Activated CD8-positive, alpha-beta T cell treated with anti-CD3 and anti-CD28 coated beads for 36 hours (primary cell): ENCODE measurements around the gene SHLD1. TPM values are rescaled to one million over a fixed set of nuclear protein-coding genes. Genes with fewer than 3 reads are reported as not detected.

Source experiments
- ATAC-seq: fragments of 200-7000 bp; cut with Tn5 transposase; one replicate; pipeline ENCODE4 v1.10.0; 2021; ENCODE audit warnings: mild to moderate bottlenecking, moderate library complexity
- CTCF ChIA-PET: fragments of 350-600 bp; sonication (Branson Sonifier 250); formaldehyde crosslinking; loops from one replicate; lab custom pipeline; 2021; ENCODE audit warnings: antibody characterized with exemption; lab: Charles Lee
- POLR2A ChIA-PET: fragments of 350-600 bp; sonication (Branson Sonifier 250); formaldehyde crosslinking; loops from one replicate; lab custom pipeline; 2021; ENCODE audit warnings: antibody characterized with exemption; lab: Charles Lee
- DNase-seq: peaks from one replicate; pipeline ENCODE4 v3.0.0-alpha.2; 2020
- H3K27ac Mint-ChIP-seq: one replicate; pipeline ENCODE4 v1.8.0; 2021; ENCODE audit warnings: mild to moderate bottlenecking, mixed read lengths
- H3K27me3 Mint-ChIP-seq: one replicate; pipeline ENCODE4 v1.8.0; 2021; ENCODE audit warnings: mixed read lengths
- H3K36me3 Mint-ChIP-seq: one replicate; pipeline ENCODE4 v1.8.0; 2021; ENCODE audit warnings: low read depth, mixed read lengths
- H3K4me1 Mint-ChIP-seq: one replicate; pipeline ENCODE4 v1.8.0; 2021; ENCODE audit warnings: low read depth, mixed read lengths
- H3K4me3 Mint-ChIP-seq: one replicate; pipeline ENCODE4 v1.8.0; 2021; ENCODE audit warnings: mild to moderate bottlenecking, moderate library complexity, mixed read lengths
- H3K9me3 Mint-ChIP-seq: one replicate; pipeline ENCODE4 v1.8.0; 2021; ENCODE audit warnings: mixed read lengths
- intact Hi-C: fragments of 100-400 bp; cut with micrococcal nuclease; formaldehyde crosslinking; loops from one replicate; pipeline ENCODE4 v1.10.0; 2022
- total RNA-seq, 2 experiments: library from RNA; stranded (reverse); gene quantifications; one replicate each; pipeline ENCODE4 v1.2.3, GENCODE V29; 2021
- TF ChIP-seq, protein P1 (sequence below): fragments of 200-600 bp; IDR thresholded peaks from one replicate; pipeline ENCODE4 v1.8.0; 2022; ENCODE audit warnings: antibody characterized with exemption, mild to moderate bottlenecking

The SHLD1 gene
- total RNA-seq, 2 experiments from 2014 or later = 6.5 to 6.9 TPM

DNA sequence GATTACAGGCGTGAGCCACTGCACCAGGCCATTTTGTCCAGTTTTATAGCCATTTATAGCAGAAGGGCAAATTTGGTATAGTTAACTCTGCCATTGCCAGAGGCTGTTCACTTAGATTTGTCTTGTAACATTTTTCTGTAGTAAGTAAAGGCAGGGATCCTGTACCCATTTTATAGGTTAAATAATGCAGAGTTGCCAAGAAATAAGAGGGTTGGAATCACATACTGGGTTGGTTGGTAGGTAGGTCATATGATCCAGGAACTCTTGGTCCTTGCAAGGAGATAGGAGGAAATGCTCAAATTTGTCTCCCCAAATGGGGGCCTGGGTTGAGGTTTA, 68.1 kb downstream of the SHLD1 start:
- Mint-ChIP-seq H3K27ac (no peak overlapping the region), H3K27me3 (no peaks in the 10 kb centered on the region), H3K4me1 (peaks cover 7% of the 10 kb centered on the region), H3K4me3 (no peak overlapping the region), H3K9me3 (no peaks in the 10 kb centered on the region), H3K36me3 (peaks cover 7% of the 10 kb centered on the region)
- no peak for DNase-seq
- intact Hi-C loops = no loop called here
- POLR2A ChIA-PET = no interaction called here
- TF ChIP-seq, protein P1, sequence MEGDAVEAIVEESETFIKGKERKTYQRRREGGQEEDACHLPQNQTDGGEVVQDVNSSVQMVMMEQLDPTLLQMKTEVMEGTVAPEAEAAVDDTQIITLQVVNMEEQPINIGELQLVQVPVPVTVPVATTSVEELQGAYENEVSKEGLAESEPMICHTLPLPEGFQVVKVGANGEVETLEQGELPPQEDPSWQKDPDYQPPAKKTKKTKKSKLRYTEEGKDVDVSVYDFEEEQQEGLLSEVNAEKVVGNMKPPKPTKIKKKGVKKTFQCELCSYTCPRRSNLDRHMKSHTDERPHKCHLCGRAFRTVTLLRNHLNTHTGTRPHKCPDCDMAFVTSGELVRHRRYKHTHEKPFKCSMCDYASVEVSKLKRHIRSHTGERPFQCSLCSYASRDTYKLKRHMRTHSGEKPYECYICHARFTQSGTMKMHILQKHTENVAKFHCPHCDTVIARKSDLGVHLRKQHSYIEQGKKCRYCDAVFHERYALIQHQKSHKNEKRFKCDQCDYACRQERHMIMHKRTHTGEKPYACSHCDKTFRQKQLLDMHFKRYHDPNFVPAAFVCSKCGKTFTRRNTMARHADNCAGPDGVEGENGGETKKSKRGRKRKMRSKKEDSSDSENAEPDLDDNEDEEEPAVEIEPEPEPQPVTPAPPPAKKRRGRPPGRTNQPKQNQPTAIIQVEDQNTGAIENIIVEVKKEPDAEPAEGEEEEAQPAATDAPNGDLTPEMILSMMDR = no peak
- CTCF ChIA-PET = no interaction called here
- ATAC-seq = no peak

DNA sequence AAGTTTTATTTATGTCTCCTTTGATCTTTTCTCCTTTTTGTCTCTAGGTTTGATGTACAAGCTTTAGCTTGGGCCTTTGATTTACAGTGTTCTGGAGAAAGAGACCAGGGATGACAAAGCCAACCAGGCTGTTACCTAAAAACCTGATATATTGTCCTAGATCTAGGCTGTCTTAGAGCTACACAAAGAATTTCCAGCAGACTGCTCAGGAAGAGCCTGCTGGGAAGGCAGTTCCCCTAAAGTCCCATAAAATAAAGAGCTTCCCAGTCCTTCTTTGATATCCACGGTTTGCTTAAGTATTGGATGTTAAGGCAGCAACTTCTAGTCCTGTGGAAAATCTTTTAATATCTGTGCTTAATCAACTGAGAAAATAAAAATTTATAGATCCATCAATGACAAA, 70.5 kb downstream of the SHLD1 start:
- Mint-ChIP-seq H3K27me3 (no peaks in the 10 kb centered on the region), H3K27ac (no peak overlapping the region), H3K9me3 (no peaks in the 10 kb centered on the region), H3K4me1 (peaks cover 15% of the 10 kb centered on the region), H3K4me3 (no peak overlapping the region), H3K36me3 (peaks cover 7% of the 10 kb centered on the region)
- POLR2A ChIA-PET = no interaction called here
- intact Hi-C loops = no loop called here
- no peak for ATAC-seq
- TF ChIP-seq, protein P1 = no peak
- DNase-seq = no peak
- CTCF ChIA-PET = interaction anchor here (2.0 kb wide), 1 partner anchor 291 kb away, joined by 6 read pairs; no protein-coding TSS in a partner anchor

DNA sequence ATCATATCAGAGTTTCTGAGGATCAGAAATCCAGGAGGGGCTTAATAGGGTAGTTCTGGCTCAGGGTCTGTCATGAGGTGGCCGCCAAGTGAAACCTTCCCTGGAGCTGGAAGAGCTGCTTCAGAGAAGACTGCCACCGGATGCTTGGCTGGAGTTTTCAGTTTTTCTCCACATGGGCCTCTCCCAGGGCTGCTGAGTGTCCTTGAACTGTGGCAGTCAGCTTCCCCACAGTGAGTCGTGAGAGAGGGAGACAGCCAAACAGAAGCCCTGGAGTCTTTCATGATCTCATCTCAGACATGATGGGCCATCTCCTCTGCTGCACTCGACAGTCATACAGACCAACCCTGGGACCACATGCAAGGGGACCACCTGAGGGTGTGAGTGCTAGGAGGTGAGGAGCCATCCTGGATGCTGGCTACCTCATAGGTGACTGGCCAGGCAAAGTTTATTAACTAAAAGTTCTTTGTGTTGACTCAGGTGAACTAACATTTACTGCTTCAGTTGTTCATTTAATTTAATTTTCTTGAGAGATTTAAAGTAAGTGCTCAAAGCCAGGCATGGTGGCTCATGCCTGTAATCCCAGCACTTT, 71.5 kb downstream of the SHLD1 start:
- ChIA-PET CTCF (interaction anchor here (2.0 kb wide), 1 partner anchor 292 kb away, joined by 6 read pairs; no protein-coding TSS in a partner anchor), POLR2A (no interaction called here)
- no peak for DNase-seq
- peaks cover 19% of the 10 kb centered on the region for H3K4me1 Mint-ChIP-seq
- H3K27me3 Mint-ChIP-seq = no peaks in the 10 kb centered on the region
- intact Hi-C loops = no loop called here
- H3K36me3 Mint-ChIP-seq = peaks cover 7% of the 10 kb centered on the region
- no peak for ATAC-seq
- no peaks in the 10 kb centered on the region for H3K9me3 Mint-ChIP-seq
- TF ChIP-seq, protein P1 = no peak
- H3K27ac Mint-ChIP-seq = no peak overlapping the region
- no peak overlapping the region for H3K4me3 Mint-ChIP-seq

DNA sequence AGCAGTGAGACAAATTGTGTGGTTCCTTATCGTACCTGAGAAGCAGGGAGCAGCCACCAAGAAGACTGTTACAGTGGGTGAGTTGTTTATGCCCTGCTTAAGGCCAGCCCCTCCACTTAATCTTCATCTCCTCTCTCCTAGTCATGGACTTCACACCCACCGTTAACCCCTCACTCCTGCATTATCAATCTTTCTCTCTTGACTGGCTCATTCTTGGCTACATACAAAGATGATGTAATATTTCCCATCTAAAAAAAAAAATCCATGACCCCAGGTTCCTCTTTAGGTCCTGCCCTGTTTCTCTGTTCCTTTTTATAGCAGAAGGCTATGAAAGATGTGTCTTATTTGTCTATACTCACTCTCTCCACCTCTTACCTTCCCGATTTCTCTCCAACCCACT, 72.4 kb downstream of the SHLD1 start:
- Mint-ChIP-seq H3K4me1 (peaks cover 26% of the 10 kb centered on the region), H3K36me3 (peaks cover 7% of the 10 kb centered on the region), H3K4me3 (no peak overlapping the region), H3K9me3 (no peaks in the 10 kb centered on the region), H3K27me3 (no peaks in the 10 kb centered on the region), H3K27ac (no peak overlapping the region)
- DNase-seq (no peak), ATAC-seq (no peak)
- intact Hi-C loops = no loop called here
- TF ChIP-seq, protein P1 = no peak
- ChIA-PET POLR2A (no interaction called here), CTCF (no interaction called here)

DNA sequence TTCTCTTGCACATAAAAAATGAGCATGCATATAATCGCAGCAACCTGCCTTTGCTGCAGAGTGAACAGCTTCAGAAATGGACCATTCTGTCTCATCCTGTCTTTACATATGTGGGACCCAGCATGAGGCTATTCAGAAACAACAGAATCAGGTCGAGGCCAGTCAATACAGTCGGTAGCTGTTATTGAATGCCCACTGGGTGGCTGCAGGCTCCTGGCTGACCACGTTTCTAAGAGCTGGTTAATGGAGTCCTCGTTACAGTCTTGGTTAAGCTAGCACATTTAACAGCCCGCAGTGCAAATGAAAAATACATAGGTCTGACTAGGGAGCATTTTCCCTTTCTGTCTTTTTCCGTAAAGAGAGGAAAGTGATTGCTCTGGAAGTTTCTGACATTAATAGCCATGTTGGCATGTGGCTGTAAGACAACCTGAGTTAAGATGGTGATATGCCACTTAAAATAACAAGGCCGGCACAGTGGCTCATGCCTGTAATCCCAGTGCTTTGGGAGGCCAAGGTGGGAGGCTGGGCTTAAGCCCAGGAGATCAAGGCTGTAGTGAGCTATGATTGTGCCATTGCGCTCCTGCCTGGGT, 75.0 kb downstream of the SHLD1 start:
- Mint-ChIP-seq H3K27me3 (no peaks in the 10 kb centered on the region), H3K4me1 (peaks cover 28% of the 10 kb centered on the region), H3K9me3 (no peaks in the 10 kb centered on the region), H3K27ac (no peak overlapping the region), H3K36me3 (peaks cover 5% of the 10 kb centered on the region), H3K4me3 (no peak overlapping the region)
- TF ChIP-seq, protein P1 = no peak
- POLR2A ChIA-PET = interaction anchor here (0.7 kb wide), 1 partner anchor 257 kb away, joined by 3 read pairs; no protein-coding TSS in a partner anchor
- CTCF ChIA-PET = no interaction called here
- DNase-seq (no peak), ATAC-seq (no peak)
- intact Hi-C loops = no loop called here
